Measurements from ENCODE around the gene DCXR. TPM values are rescaled to one million over a fixed set of nuclear protein-coding genes. Genes with fewer than 3 reads are reported as not detected.

Gene DCXR
- total RNA-seq, 1 experiment from 2014 or later: 120 TPM

DNA sequence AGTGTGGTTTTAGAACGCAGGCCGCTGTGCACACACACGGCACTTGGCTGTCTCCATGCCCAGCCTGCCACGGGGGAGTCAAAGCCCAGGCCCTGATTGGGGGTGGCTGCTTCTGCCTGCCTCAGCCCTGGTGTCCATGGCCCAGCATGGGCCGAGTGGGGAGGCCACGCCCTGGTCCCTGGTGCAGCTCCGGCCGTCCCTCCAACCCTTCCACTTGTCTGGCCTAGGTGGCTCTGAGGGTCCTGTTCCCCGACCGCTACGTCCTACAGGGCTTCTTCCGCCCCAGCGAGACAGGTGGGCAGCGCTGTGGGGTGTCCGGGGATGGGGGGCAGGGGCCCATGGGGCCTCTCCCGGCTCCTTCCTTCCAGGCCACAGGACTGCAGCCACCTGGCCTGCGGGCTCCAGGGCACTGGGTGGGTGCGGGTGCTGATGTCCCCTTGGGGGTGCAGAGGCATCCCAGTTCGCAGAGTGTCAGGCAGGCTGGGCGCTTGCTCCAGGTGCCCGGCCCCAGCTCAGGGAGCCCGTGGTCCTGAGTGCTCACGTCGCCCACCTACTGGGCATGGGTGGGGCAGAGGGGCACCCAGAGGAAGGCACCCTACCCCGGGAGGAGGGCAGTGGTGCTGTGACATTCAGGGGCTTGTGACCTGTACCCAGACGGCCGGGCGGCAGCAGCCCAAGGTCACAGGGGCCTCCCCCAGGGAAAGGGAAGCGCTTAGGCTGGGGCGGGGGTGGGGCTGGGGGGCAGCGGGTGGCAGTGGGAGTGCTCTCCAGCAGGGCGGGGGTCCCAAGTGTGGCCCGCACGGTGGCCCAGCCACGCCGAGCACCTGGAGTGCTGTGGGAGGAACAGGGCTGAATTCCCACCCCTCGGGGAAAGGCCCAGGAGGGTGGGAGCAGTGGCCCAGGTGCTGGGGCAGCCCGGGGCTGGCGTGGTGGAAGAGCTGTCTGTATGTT is 26.6 kb downstream of the DCXR start:
- no peak overlapping the region for H3K4me2 ChIP-seq
- no peaks in the 10 kb centered on the region for H3K9me2 ChIP-seq (ENCODE audit: insufficient read depth)
- intact Hi-C loops (cut with micrococcal nuclease; ENCODE audit: unreplicated experiment): no loop called here
- no peaks in the 10 kb centered on the region for H3K79me2 ChIP-seq (ENCODE audit: low read depth)
- no peak overlapping the region for H3K27ac ChIP-seq
- no peak overlapping the region for H3K4me3 ChIP-seq
- H2AFZ ChIP-seq: no peak overlapping the region
- POLR2A ChIA-PET (ENCODE audit: unreplicated experiment): no interaction called here
- H4K20me1 ChIP-seq (ENCODE audit: insufficient read depth): no peaks in the 10 kb centered on the region
- no peaks in the 10 kb centered on the region for H3K36me3 ChIP-seq (ENCODE audit: low read depth)
- DNase-seq: no peak
- no peaks in the 10 kb centered on the region for H3K9me3 ChIP-seq (ENCODE audit: insufficient read depth, low read depth)
- CTCF ChIA-PET: no interaction called here
- no peaks in the 10 kb centered on the region for H3K4me1 ChIP-seq (replicated peaks; ENCODE audit: insufficient read depth)
- H3F3A ChIP-seq (ENCODE audit: insufficient read depth, low read depth): no peaks in the 10 kb centered on the region
- no peaks in the 10 kb centered on the region for H3K27me3 ChIP-seq (ENCODE audit: insufficient read depth, low read depth)
- no TSS peak for BruUV-seq (replicated peaks)
- TF ChIP-seq CTCF (conservative IDR thresholded peaks at IDR 0.05) (no peak), EZH2 (IDR thresholded peaks at IDR 0.05; ENCODE audit: low read depth) (no peak)

GRCh38 chr17:82009413-82009812 is 28.1 kb downstream of the DCXR start:
- peaks cover under 1% of the 10 kb centered on the region; the same call in 1 of the 2 replicates for H3K4me1 ChIP-seq (replicated peaks; ENCODE audit: insufficient read depth)
- H3K27me3 ChIP-seq (ENCODE audit: insufficient read depth, low read depth): no peaks in the 10 kb centered on the region
- no peaks in the 10 kb centered on the region for H4K20me1 ChIP-seq (ENCODE audit: insufficient read depth)
- H3K9me2 ChIP-seq (ENCODE audit: insufficient read depth): no peaks in the 10 kb centered on the region
- CTCF ChIA-PET: interaction anchor here (0.6 kb wide), 1 partner anchor 54 kb away, joined by 5 read pairs; no protein-coding TSS in a partner anchor
- no peaks in the 10 kb centered on the region for H3K36me3 ChIP-seq (ENCODE audit: low read depth)
- POLR2A ChIA-PET (ENCODE audit: unreplicated experiment): interaction anchor here (0.6 kb wide), 1 partner anchor 11 kb away, joined by 13 read pairs; no protein-coding TSS in a partner anchor
- no peaks in the 10 kb centered on the region for H3K79me2 ChIP-seq (ENCODE audit: low read depth)
- no TSS peak for BruUV-seq (replicated peaks)
- H3F3A ChIP-seq (ENCODE audit: insufficient read depth, low read depth): no peaks in the 10 kb centered on the region
- no peak overlapping the region for H2AFZ ChIP-seq
- no peak overlapping the region for H3K4me2 ChIP-seq
- no peak for TF ChIP-seq CTCF (conservative IDR thresholded peaks at IDR 0.05)
- no peak for TF ChIP-seq EZH2 (IDR thresholded peaks at IDR 0.05; ENCODE audit: low read depth)
- no peaks in the 10 kb centered on the region for H3K9me3 ChIP-seq (ENCODE audit: insufficient read depth, low read depth)
- H3K4me3 ChIP-seq: no peak overlapping the region
- H3K27ac ChIP-seq: no peak overlapping the region
- no peak for DNase-seq
- intact Hi-C loops (cut with micrococcal nuclease; ENCODE audit: unreplicated experiment): no loop called here

- POLR2A ChIA-PET (ENCODE audit: unreplicated experiment): interaction anchor here (0.6 kb wide), 1 partner anchor 11 kb away, joined by 13 read pairs; no protein-coding TSS in a partner anchor
- no peaks in the 10 kb centered on the region for H3K79me2 ChIP-seq (ENCODE audit: low read depth)
Measured at GRCh38 chr17:82008941-82009405, 28.5 kb downstream of the DCXR start.

More at GRCh38 chr17:82008941-82009405, 28.5 kb downstream of the DCXR start:
- no TSS peak for BruUV-seq (replicated peaks)
- Histone ChIP-seq H3K4me1 (replicated peaks; ENCODE audit: insufficient read depth) (peaks cover 5% of the 10 kb centered on the region), H4K20me1 (ENCODE audit: insufficient read depth) (no peaks in the 10 kb centered on the region), H2AFZ (no peak overlapping the region), H3K4me2 (no peak overlapping the region), H3K27me3 (ENCODE audit: insufficient read depth, low read depth) (no peaks in the 10 kb centered on the region), H3K36me3 (ENCODE audit: low read depth) (no peaks in the 10 kb centered on the region), H3K27ac (no peak overlapping the region), H3K4me3 (no peak overlapping the region), H3F3A (ENCODE audit: insufficient read depth, low read depth) (no peaks in the 10 kb centered on the region), H3K9me2 (ENCODE audit: insufficient read depth) (no peaks in the 10 kb centered on the region), H3K9me3 (ENCODE audit: insufficient read depth, low read depth) (no peaks in the 10 kb centered on the region)
- CTCF ChIA-PET: interaction anchor here (0.6 kb wide), 1 partner anchor 54 kb away, joined by 5 read pairs; no protein-coding TSS in a partner anchor
- intact Hi-C loops (cut with micrococcal nuclease; ENCODE audit: unreplicated experiment): no loop called here
- DNase-seq: no peak
- TF ChIP-seq EZH2 (IDR thresholded peaks at IDR 0.05; ENCODE audit: low read depth) (no peak), CTCF (conservative IDR thresholded peaks at IDR 0.05) (no peak)
